DND-41 (cell line): Measurements from ENCODE around the gene PRIMA1.

Experiments
- EZH2 ChIP-seq: IDR thresholded peaks from 3 replicates; pipeline ENCODE4 v1.6.1; 2012; ENCODE audit warnings: borderline replicate concordance, low read depth, mild to moderate bottlenecking, moderate library complexity, low read length, inconsistent platforms; ENCODE audit not compliant: severe bottlenecking
- TF ChIP-seq, protein P1 (sequence below): IDR thresholded peaks from 2 replicates; pipeline ENCODE4 v1.5.1; 2012; ENCODE audit warnings: borderline replicate concordance, low read length, moderate library complexity, mild to moderate bottlenecking; ENCODE audit not compliant: poor library complexity, severe bottlenecking; ENCODE audit errors: extremely low read depth

DNA sequence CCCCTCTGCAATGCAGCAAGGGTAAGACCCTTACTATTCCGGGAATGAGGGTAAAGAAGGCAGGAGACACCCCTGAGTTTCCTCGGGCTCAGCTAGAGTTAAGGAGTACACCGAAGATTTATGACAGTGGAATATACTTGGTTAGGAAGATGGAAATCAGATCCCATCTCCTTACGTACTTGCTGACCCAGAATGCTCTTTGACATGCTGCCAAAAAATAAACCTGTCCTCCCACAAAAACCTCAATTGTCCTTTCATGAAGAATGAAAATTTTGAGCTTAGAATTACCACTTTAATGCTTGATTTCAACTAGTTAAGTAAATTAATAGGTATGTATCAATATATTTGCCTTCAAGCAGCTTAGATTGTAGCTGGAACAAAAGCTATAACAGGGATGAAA, 99.5 kb downstream of the PRIMA1 start:
- TF ChIP-seq, protein P1, sequence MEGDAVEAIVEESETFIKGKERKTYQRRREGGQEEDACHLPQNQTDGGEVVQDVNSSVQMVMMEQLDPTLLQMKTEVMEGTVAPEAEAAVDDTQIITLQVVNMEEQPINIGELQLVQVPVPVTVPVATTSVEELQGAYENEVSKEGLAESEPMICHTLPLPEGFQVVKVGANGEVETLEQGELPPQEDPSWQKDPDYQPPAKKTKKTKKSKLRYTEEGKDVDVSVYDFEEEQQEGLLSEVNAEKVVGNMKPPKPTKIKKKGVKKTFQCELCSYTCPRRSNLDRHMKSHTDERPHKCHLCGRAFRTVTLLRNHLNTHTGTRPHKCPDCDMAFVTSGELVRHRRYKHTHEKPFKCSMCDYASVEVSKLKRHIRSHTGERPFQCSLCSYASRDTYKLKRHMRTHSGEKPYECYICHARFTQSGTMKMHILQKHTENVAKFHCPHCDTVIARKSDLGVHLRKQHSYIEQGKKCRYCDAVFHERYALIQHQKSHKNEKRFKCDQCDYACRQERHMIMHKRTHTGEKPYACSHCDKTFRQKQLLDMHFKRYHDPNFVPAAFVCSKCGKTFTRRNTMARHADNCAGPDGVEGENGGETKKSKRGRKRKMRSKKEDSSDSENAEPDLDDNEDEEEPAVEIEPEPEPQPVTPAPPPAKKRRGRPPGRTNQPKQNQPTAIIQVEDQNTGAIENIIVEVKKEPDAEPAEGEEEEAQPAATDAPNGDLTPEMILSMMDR, result no peak
- no peak for TF ChIP-seq EZH2
